ENCODE measurements around the gene HOMER2. TPM values are rescaled to one million over a fixed set of nuclear protein-coding genes. Genes with fewer than 3 reads are reported as not detected.
A peak's percentile ranks its signal among the peaks of the same experiment; 100 is the strongest.
"Not testable (repeated sequence)": the region's sequence is repeated elsewhere in the genome, so short reads cannot be mapped to it uniquely, and the experiment has no call there.

The HOMER2 gene
- total RNA-seq, 1 donor from 2014 or later: 48.5 TPM

DNA sequence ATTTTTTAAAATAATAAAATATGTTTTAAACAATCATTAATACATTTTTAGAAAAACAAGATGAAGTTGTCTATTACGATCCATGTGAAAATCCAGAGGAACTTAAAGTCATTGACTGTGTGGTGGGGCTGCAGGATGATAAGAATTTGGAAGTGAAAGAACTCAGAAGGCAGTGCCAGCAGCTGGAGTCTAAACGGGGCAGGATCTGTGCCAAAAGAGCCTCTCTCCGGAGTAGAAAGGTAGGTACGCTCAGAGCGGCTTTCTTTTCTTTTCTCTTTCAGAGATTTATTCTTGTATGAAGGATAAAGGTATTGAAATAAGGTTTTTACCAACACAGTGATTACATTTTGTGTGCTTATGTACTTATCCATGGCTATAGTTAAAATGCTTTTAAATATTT, 129.5 kb downstream of the HOMER2 start:
- DNase-seq: no peak
- H3K27ac ChIP-seq (replicated peaks): no peak overlapping the region
- H3K27me3 ChIP-seq (ENCODE audit: low read depth): no peaks in the 10 kb centered on the region
- peaks cover 96% of the 10 kb centered on the region for H3K36me3 ChIP-seq
- no peaks in the 10 kb centered on the region for H3K9me3 ChIP-seq (replicated peaks)
- no peak overlapping the region for H3K4me3 ChIP-seq
- TF ChIP-seq, protein P1, sequence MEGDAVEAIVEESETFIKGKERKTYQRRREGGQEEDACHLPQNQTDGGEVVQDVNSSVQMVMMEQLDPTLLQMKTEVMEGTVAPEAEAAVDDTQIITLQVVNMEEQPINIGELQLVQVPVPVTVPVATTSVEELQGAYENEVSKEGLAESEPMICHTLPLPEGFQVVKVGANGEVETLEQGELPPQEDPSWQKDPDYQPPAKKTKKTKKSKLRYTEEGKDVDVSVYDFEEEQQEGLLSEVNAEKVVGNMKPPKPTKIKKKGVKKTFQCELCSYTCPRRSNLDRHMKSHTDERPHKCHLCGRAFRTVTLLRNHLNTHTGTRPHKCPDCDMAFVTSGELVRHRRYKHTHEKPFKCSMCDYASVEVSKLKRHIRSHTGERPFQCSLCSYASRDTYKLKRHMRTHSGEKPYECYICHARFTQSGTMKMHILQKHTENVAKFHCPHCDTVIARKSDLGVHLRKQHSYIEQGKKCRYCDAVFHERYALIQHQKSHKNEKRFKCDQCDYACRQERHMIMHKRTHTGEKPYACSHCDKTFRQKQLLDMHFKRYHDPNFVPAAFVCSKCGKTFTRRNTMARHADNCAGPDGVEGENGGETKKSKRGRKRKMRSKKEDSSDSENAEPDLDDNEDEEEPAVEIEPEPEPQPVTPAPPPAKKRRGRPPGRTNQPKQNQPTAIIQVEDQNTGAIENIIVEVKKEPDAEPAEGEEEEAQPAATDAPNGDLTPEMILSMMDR (IDR thresholded peaks at IDR 0.05; ENCODE audit: borderline replicate concordance): no peak
- peaks cover 6% of the 10 kb centered on the region for H3K4me1 ChIP-seq
- intact Hi-C loops (cut with micrococcal nuclease): no loop called here

GRCh38 chr15:82821851-82822250, 130.7 kb downstream of the HOMER2 start:
- H3K4me1 ChIP-seq; intact Hi-C loops (cut with micrococcal nuclease); H3K27me3 ChIP-seq (ENCODE audit: low read depth); H3K27ac ChIP-seq (replicated peaks); H3K4me3 ChIP-seq; H3K9me3 ChIP-seq (replicated peaks); DNase-seq: not testable (repeated sequence)
- peaks cover 96% of the 10 kb centered on the region for H3K36me3 ChIP-seq

GRCh38 chr15:82821396-82821795, 131.1 kb downstream of the HOMER2 start:
- H3K27me3 ChIP-seq (ENCODE audit: low read depth); H3K9me3 ChIP-seq (replicated peaks); H3K27ac ChIP-seq (replicated peaks); DNase-seq; H3K4me3 ChIP-seq; intact Hi-C loops (cut with micrococcal nuclease); H3K4me1 ChIP-seq: not testable (repeated sequence)
- H3K36me3 ChIP-seq: peaks cover 96% of the 10 kb centered on the region

- peaks cover 11% of the 10 kb centered on the region for H3K4me1 ChIP-seq
- TF ChIP-seq, protein P1 (IDR thresholded peaks at IDR 0.05; ENCODE audit: borderline replicate concordance): no peak
- no peak for DNase-seq
- intact Hi-C loops (cut with micrococcal nuclease): no loop called here
- no peaks in the 10 kb centered on the region for H3K9me3 ChIP-seq (replicated peaks)
- no peak overlapping the region for H3K4me3 ChIP-seq
- no peaks in the 10 kb centered on the region for H3K27me3 ChIP-seq (ENCODE audit: low read depth)
- peaks cover 96% of the 10 kb centered on the region for H3K36me3 ChIP-seq
- H3K27ac ChIP-seq (replicated peaks): no peak overlapping the region
Measured at GRCh38 chr15:82820128-82820527, 132.4 kb downstream of the HOMER2 start.

DNA sequence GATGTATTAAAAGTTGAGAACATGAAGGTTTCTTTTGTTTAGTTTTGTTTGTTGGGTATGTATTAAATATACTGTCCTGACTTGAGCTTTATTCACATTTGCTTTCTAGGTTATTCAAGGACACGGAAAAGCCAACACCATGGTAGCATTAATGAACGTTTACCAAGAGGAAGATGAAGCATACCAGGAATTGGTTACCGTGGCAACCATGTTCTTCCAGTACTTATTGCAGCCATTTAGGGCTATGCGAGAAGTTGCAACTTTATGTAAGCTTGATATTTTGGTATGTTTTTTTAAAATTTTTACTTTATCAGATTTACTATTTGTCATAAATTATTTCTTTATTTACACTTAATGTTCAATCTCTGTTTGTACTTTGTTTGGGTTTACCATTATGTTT, 139.5 kb downstream of the HOMER2 start:
- Histone ChIP-seq H3K27ac (replicated peaks) (peak overlapping the region; percentile 99), H3K36me3 (peaks cover 52% of the 10 kb centered on the region), H3K9me3 (replicated peaks) (no peaks in the 10 kb centered on the region), H3K4me3 (no peak overlapping the region), H3K4me1 (peaks cover 66% of the 10 kb centered on the region), H3K27me3 (ENCODE audit: low read depth) (no peaks in the 10 kb centered on the region)
- intact Hi-C loops (cut with micrococcal nuclease): no loop called here
- TF ChIP-seq, protein P1 (IDR thresholded peaks at IDR 0.05; ENCODE audit: borderline replicate concordance): no peak
- no peak for DNase-seq

- H3K27ac ChIP-seq (replicated peaks): peak overlapping the region; percentile 99
- no peaks in the 10 kb centered on the region for H3K27me3 ChIP-seq (ENCODE audit: low read depth)
- TF ChIP-seq, protein P1 (IDR thresholded peaks at IDR 0.05; ENCODE audit: borderline replicate concordance): no peak
- H3K9me3 ChIP-seq (replicated peaks): no peaks in the 10 kb centered on the region
- H3K36me3 ChIP-seq: peaks cover 31% of the 10 kb centered on the region
- no peak for DNase-seq
- peaks cover 73% of the 10 kb centered on the region for H3K4me1 ChIP-seq
- H3K4me3 ChIP-seq: peak overlapping the region; percentile 94
- intact Hi-C loops (cut with micrococcal nuclease): no loop called here
Measured at GRCh38 chr15:82810890-82811426, 141.6 kb downstream of the HOMER2 start.
